Glutamatergic neuron (in vitro differentiated cells): ENCODE measurements around the gene OR11L1. TPM values are rescaled to one million over a fixed set of nuclear protein-coding genes. Genes with fewer than 3 reads are reported as not detected.

ENCODE experiments used
- DNase-seq: peaks from one replicate; pipeline ENCODE4 v3.0.0; 2022
- H3K27ac Mint-ChIP-seq: one replicate; pipeline ENCODE4 v1.8.0; 2020; ENCODE audit warnings: mild to moderate bottlenecking, mixed read lengths, inconsistent platforms; ENCODE audit not compliant: unreplicated experiment
- H3K27me3 Mint-ChIP-seq: one replicate; pipeline ENCODE4 v1.8.0; 2020; ENCODE audit warnings: mild to moderate bottlenecking, moderate library complexity, mixed read lengths, inconsistent platforms; ENCODE audit not compliant: unreplicated experiment
- H3K36me3 Mint-ChIP-seq: one replicate; pipeline ENCODE4 v1.8.0; 2020; ENCODE audit warnings: mild to moderate bottlenecking, mixed read lengths, inconsistent platforms; ENCODE audit not compliant: unreplicated experiment
- H3K4me1 Mint-ChIP-seq: one replicate; pipeline ENCODE4 v1.8.0; 2020; ENCODE audit warnings: mild to moderate bottlenecking, low read depth, mixed read lengths, inconsistent platforms; ENCODE audit not compliant: unreplicated experiment
- H3K4me3 Mint-ChIP-seq: one replicate; pipeline ENCODE4 v1.8.0; 2020; ENCODE audit warnings: mild to moderate bottlenecking, mixed read lengths, inconsistent platforms; ENCODE audit not compliant: unreplicated experiment
- H3K9me3 Mint-ChIP-seq: one replicate; pipeline ENCODE4 v1.8.0; 2020; ENCODE audit warnings: mild to moderate bottlenecking, moderate library complexity, mixed read lengths, inconsistent platforms; ENCODE audit not compliant: unreplicated experiment
- CTCF ChIP-seq: fragments of 200-600 bp; sonication (generic); IDR thresholded peaks from one replicate; pipeline ENCODE4 v1.5.0; 2021; ENCODE audit not compliant: partially characterized antibody, unreplicated experiment
- total RNA-seq: library from RNA; stranded (reverse); fragmentation: NEBNext Ultra II Directional; extraction: Animal tissue kit (Norgen Biotek cat#: 25700); gene quantifications from one replicate; pipeline ENCODE4 v1.2.1, GENCODE V29; 2021; ENCODE audit not compliant: unreplicated experiment

The OR11L1 gene
- total RNA-seq, 1 donor from 2014 or later = not detected

GRCh38 chr1:247843411-247843810 lies 1.7 kb upstream of the OR11L1 start:
- no peak for TF ChIP-seq CTCF
- H3K27ac Mint-ChIP-seq = no peak overlapping the region
- peaks cover 11% of the 10 kb centered on the region for H3K4me1 Mint-ChIP-seq
- no peaks in the 10 kb centered on the region for H3K36me3 Mint-ChIP-seq
- peaks cover 3% of the 10 kb centered on the region for H3K27me3 Mint-ChIP-seq
- DNase-seq = no peak
- H3K9me3 Mint-ChIP-seq = no peaks in the 10 kb centered on the region
- H3K4me3 Mint-ChIP-seq = no peak overlapping the region

- TF ChIP-seq CTCF = no peak
- Mint-ChIP-seq H3K36me3 (no peaks in the 10 kb centered on the region), H3K4me3 (no peak overlapping the region), H3K27me3 (peaks cover 3% of the 10 kb centered on the region), H3K9me3 (no peaks in the 10 kb centered on the region), H3K4me1 (peaks cover 11% of the 10 kb centered on the region), H3K27ac (no peak overlapping the region)
- DNase-seq = no peak
Measured at GRCh38 chr1:247840818-247841217, 878 bp downstream of the OR11L1 start.

- no peak overlapping the region for H3K27ac Mint-ChIP-seq
Measured at GRCh38 chr1:247833601-247834000, 8.1 kb downstream of the OR11L1 start.

DNA sequence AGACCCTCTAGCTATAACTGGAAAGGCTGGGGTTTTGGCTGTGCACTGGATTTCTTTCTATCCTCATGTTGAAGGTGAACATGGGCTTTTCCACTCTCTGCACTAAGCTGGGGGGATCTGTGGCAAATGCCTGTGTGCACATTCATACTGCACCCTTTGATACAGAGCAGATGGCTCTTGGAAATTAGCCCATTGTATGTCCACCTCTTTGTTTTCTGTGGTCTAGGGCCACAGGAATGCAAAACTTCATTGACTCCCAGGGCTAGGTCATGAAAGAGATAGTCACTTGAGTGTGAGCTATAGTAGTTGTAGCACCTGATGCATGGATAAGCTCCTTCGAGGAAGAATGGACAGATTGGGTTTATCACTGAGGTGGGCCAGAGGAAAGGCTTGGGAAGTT lies 12.0 kb downstream of the OR11L1 start:
- TF ChIP-seq CTCF = no peak
- H3K9me3 Mint-ChIP-seq = no peaks in the 10 kb centered on the region
- DNase-seq = no peak
- H3K27me3 Mint-ChIP-seq = peaks cover 2% of the 10 kb centered on the region
- no peak overlapping the region for H3K27ac Mint-ChIP-seq
- no peaks in the 10 kb centered on the region for H3K4me1 Mint-ChIP-seq
- no peaks in the 10 kb centered on the region for H3K36me3 Mint-ChIP-seq
- H3K4me3 Mint-ChIP-seq = no peak overlapping the region

More at GRCh38 chr1:247833601-247834000, 8.1 kb downstream of the OR11L1 start:
- TF ChIP-seq CTCF = no peak
- Mint-ChIP-seq H3K36me3 (no peaks in the 10 kb centered on the region), H3K4me1 (no peaks in the 10 kb centered on the region), H3K27me3 (peaks cover 2% of the 10 kb centered on the region), H3K9me3 (no peaks in the 10 kb centered on the region), H3K4me3 (no peak overlapping the region)
- DNase-seq = no peak

DNA sequence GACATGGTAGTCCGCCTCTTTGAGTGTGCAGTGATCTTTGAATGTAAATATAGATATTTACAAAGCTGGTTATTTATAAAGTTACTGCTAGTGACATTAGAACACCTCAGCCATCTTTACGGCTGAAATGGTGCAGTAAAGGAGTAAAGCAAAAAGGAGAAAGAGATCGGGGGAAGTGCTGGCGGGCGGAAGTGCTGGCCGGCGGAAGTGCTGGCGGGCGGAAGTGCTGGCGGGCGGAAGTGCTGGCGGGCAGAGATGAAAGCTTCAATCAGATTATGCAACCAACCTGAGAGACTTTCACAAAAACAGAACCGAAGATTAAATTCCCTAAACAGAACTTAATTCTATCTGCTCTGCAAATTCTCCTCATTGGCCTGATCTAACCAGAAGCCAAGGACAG lies 16.3 kb downstream of the OR11L1 start:
- DNase-seq = no peak
- H3K4me3 Mint-ChIP-seq = no peak overlapping the region
- H3K27me3 Mint-ChIP-seq = peaks cover 2% of the 10 kb centered on the region
- H3K9me3 Mint-ChIP-seq = peaks cover 2% of the 10 kb centered on the region
- no peaks in the 10 kb centered on the region for H3K4me1 Mint-ChIP-seq
- H3K36me3 Mint-ChIP-seq = no peaks in the 10 kb centered on the region
- no peak for TF ChIP-seq CTCF
- no peak overlapping the region for H3K27ac Mint-ChIP-seq
